C4-2B (cell line): Measurements from ENCODE around the gene LIPM.

Experiments
- ZFX ChIP-seq: fragments of 450-650 bp; IDR thresholded peaks from 2 replicates; pipeline ENCODE4 v1.6.1; 2017
- TF ChIP-seq, protein P1 (sequence below): fragments of 450-650 bp; conservative IDR thresholded peaks from 2 replicates; pipeline ENCODE4 v1.5.1; 2017; ENCODE audit warnings: mild to moderate bottlenecking

DNA sequence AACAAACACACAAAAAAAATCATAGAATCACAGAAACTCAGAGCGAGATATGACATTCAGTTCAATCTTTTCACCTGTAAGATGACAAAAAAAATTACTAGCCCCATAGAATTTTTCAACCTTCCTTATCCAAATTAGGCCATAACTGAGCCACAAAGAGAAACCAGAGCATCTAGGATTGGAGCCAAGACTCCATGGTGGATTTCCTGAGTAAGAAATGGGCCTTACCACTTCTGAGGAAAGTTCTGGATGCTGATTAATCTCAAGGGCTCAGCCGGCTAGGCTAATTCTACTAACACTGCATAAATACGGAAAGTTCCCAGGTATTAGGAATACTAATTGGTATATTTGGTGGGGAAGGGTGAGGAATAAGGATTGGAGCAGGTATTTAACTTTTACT is 16.8 kb downstream of the LIPM start:
- TF ChIP-seq, protein P1, sequence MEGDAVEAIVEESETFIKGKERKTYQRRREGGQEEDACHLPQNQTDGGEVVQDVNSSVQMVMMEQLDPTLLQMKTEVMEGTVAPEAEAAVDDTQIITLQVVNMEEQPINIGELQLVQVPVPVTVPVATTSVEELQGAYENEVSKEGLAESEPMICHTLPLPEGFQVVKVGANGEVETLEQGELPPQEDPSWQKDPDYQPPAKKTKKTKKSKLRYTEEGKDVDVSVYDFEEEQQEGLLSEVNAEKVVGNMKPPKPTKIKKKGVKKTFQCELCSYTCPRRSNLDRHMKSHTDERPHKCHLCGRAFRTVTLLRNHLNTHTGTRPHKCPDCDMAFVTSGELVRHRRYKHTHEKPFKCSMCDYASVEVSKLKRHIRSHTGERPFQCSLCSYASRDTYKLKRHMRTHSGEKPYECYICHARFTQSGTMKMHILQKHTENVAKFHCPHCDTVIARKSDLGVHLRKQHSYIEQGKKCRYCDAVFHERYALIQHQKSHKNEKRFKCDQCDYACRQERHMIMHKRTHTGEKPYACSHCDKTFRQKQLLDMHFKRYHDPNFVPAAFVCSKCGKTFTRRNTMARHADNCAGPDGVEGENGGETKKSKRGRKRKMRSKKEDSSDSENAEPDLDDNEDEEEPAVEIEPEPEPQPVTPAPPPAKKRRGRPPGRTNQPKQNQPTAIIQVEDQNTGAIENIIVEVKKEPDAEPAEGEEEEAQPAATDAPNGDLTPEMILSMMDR: no peak
- no peak for TF ChIP-seq ZFX
